ENCODE measurements around the gene ALDH1A1. TPM values are rescaled to one million over a fixed set of nuclear protein-coding genes. Genes with fewer than 3 reads are reported as not detected.

ALDH1A1 gene
- total and polyA plus RNA-seq, 2 of the 8 experiments (the other 6 are each of a cell fraction or from before 2014, with no cell fraction given) = 0.50 to 0.82 TPM

GRCh38 chr9:72979405-72980100, 26.7 kb upstream of the ALDH1A1 start:
- no peak overlapping the region for H3K9ac ChIP-seq (replicated peaks in 1 of 4; ENCODE audit: extremely low read depth in 1 of 4, low read depth in 3 of 4, low read length in 3 of 4)
- H3K79me1 ChIP-seq (ENCODE audit: low read depth, low read length) = no peaks in the 10 kb centered on the region
- H3K4me2 ChIP-seq (ENCODE audit: insufficient read depth in 1 of 2, low read depth in 2 of 2, low read length in 2 of 2) = no peak overlapping the region
- no peaks in the 10 kb centered on the region for H3K36me3 ChIP-seq (ENCODE audit: control insufficient read depth in 2 of 4, insufficient read depth in 4 of 4, low read length in 3 of 4)
- no peak overlapping the region for H3K27ac ChIP-seq (ENCODE audit: low read depth, low read length)
- 0 out of 2 replicates have a peak overlapping the region, but pooled peaks have one; percentile 23 for H2AFZ ChIP-seq (ENCODE audit: low read length)
- no peaks in the 10 kb centered on the region for H3K23me2 ChIP-seq (ENCODE audit: low read depth, low read length)
- no peak overlapping the region for H3K18ac ChIP-seq (ENCODE audit: extremely low read depth, low read length)
- FAIRE-seq (no peak), DNase-seq (ENCODE audit: low read depth in 1 of 2, low spot score in 2 of 2) (no peak)
- 79% methylated on average over 1 of the region's 1 CpG; no CpG with 5 or more reads in 1 of the 2 experiments for WGBS, 2 experiments (ENCODE audit: extremely low coverage in 1 of 2, insufficient coverage in 1 of 2, insufficient read length in 1 of 2, insufficient replicate concordance in 2 of 2, low coverage in 1 of 2, low lambda C conversion rate in 2 of 2, missing lambda C conversion rate in 1 of 2)
- no peak overlapping the region for H3K56ac ChIP-seq (replicated peaks; ENCODE audit: insufficient read length, low read depth, low read length)
- H3K23ac ChIP-seq (ENCODE audit: insufficient read length) = no peak overlapping the region
- no peak overlapping the region for H3K4me3 ChIP-seq (ENCODE audit: extremely low read depth in 1 of 4, insufficient read depth in 2 of 4, low read depth in 3 of 4, low read length in 4 of 4)
- no peaks in the 10 kb centered on the region for H3K79me2 ChIP-seq (ENCODE audit: control insufficient read depth in 1 of 2, insufficient read depth in 2 of 2, low read length in 2 of 2)
- CTCF ChIA-PET (ENCODE audit: partially characterized antibody) = no interaction called here
- no peaks in the 10 kb centered on the region; a peak in 1 of 7 replicates for H3K4me1 ChIP-seq (replicated peaks in 1 of 4; ENCODE audit: control insufficient read depth in 3 of 4, insufficient read depth in 4 of 4, low read length in 3 of 4)
- no peak overlapping the region for H4K91ac ChIP-seq (replicated peaks; ENCODE audit: insufficient read length, low read length)
- H2BK120ac ChIP-seq (replicated peaks; ENCODE audit: low read depth, low read length) = no peak overlapping the region
- no peaks in the 10 kb centered on the region for H3K9me3 ChIP-seq (ENCODE audit: insufficient read depth in 2 of 2, low read depth in 1 of 2, low read length in 1 of 2)
- POLR2A ChIA-PET (ENCODE audit: partially characterized antibody) = no interaction called here
- H3K14ac ChIP-seq (ENCODE audit: insufficient read length) = no peak overlapping the region
- H3K27me3 ChIP-seq (replicated peaks in 1 of 4; ENCODE audit: control insufficient read depth in 3 of 4, extremely low read depth in 1 of 4, insufficient read depth in 3 of 4, low read length in 3 of 4) = no peaks in the 10 kb centered on the region
- H4K5ac ChIP-seq (ENCODE audit: insufficient read length, low read depth, low read length) = no peak overlapping the region
- no peak overlapping the region for H2BK20ac ChIP-seq (ENCODE audit: low read length)
- H3K4ac ChIP-seq (replicated peaks; ENCODE audit: insufficient read length, low read depth, low read length) = no peak overlapping the region
- H2BK5ac ChIP-seq (ENCODE audit: low read depth, low read length) = no peak overlapping the region
- H2AK5ac ChIP-seq (ENCODE audit: low read depth, low read length) = no peak overlapping the region
- no peak overlapping the region for H2BK15ac ChIP-seq (ENCODE audit: low read length)
- no peaks in the 10 kb centered on the region for H4K20me1 ChIP-seq (replicated peaks in 1 of 2; ENCODE audit: control insufficient read depth in 1 of 2, insufficient read depth in 2 of 2, low read length in 2 of 2)
- H4K8ac ChIP-seq (ENCODE audit: extremely low read depth, insufficient read depth, low read length) = no peak overlapping the region
- no peak overlapping the region for H2BK12ac ChIP-seq (ENCODE audit: low read depth, low read length)
- TF ChIP-seq PHF8 (conservative IDR thresholded peaks at IDR 0.05; ENCODE audit: low read depth, low read length) (no peak), CBX8 (IDR thresholded peaks at IDR 0.05; ENCODE audit: borderline replicate concordance, low read depth, low read length) (no peak), ASH2L (IDR thresholded peaks at IDR 0.05; ENCODE audit: low read length) (no peak), GTF2F1 (IDR thresholded peaks at IDR 0.05; ENCODE audit: borderline replicate concordance, low read depth, low read length) (no peak), CREB1 (IDR thresholded peaks at IDR 0.05) (no peak), TBP (IDR thresholded peaks at IDR 0.05; ENCODE audit: low read depth, low read length) (no peak), CTCF (IDR thresholded peaks at IDR 0.05; ENCODE audit: control extremely low read depth in 1 of 3, insufficient read depth in 1 of 3, low read depth in 1 of 3, low read length in 3 of 3) (no peak), FOSL1 (IDR thresholded peaks at IDR 0.05; ENCODE audit: insufficient read depth, low read depth, low read length) (no peak), BCL11A (IDR thresholded peaks at IDR 0.05; ENCODE audit: low read depth in 2 of 2, low read length in 2 of 2) (no peak), HDAC2 (IDR thresholded peaks at IDR 0.05; ENCODE audit: borderline replicate concordance in 1 of 2, low read depth in 2 of 2, low read length in 2 of 2) (no peak)

Data from H1 (cell line).